ENCODE results near the gene CFB. TPM values are rescaled to one million over a fixed set of nuclear protein-coding genes. Genes with fewer than 3 reads are reported as not detected.
"Not testable (repeated sequence)": the region's sequence is repeated elsewhere in the genome, so short reads cannot be mapped to it uniquely, and the experiment has no call there.

CFB gene
- total RNA-seq, 1 donor from 2014 or later: not detected

GRCh38 chr6:31977816-31978431, 32.0 kb downstream of the CFB start:
- Histone ChIP-seq H3K9me3 (ENCODE audit: low read depth) (no peaks in the 10 kb centered on the region), H4K20me1 (ENCODE audit: low read depth) (no peaks in the 10 kb centered on the region), H3K4me2 (no peak overlapping the region), H3K27me3 (no peaks in the 10 kb centered on the region), H3K79me2 (ENCODE audit: low read depth) (peaks cover 18% of the 10 kb centered on the region), H3K4me3 (no peak overlapping the region), H3K27ac (no peak overlapping the region), H3F3A (ENCODE audit: low read depth) (peaks cover under 1% of the 10 kb centered on the region), H2AFZ (replicated peaks) (no peak overlapping the region), H3K9ac (no peak overlapping the region), H3K36me3 (no peaks in the 10 kb centered on the region), H3K4me1 (no peaks in the 10 kb centered on the region)
- no peak for DNase-seq (ENCODE audit: low spot score)
- Mint-ChIP-seq H3K36me3 (peaks cover 21% of the 10 kb centered on the region), H3K4me1 (peaks cover 9% of the 10 kb centered on the region), H3K27me3 (ENCODE audit: insufficient read depth, low read depth) (peaks cover 10% of the 10 kb centered on the region), H3K27ac (no peak overlapping the region), H3K4me3 (no peak overlapping the region), H3K9me3 (peaks cover 7% of the 10 kb centered on the region)
- TF ChIP-seq EZH2phosphoT487 (IDR thresholded peaks at IDR 0.05) (no peak), EZH2 (IDR thresholded peaks at IDR 0.05) (no peak), CTCF (IDR thresholded peaks at IDR 0.05) (no peak)

- H3K27ac ChIP-seq: no peak overlapping the region
- no peak overlapping the region for H3K4me3 ChIP-seq
- Mint-ChIP-seq H3K27ac (no peak overlapping the region), H3K9me3 (peaks cover 7% of the 10 kb centered on the region), H3K4me1 (no peaks in the 10 kb centered on the region), H3K27me3 (ENCODE audit: insufficient read depth, low read depth) (peaks cover 7% of the 10 kb centered on the region), H3K36me3 (peaks cover 16% of the 10 kb centered on the region), H3K4me3 (no peak overlapping the region)
- H2AFZ ChIP-seq (replicated peaks): no peak overlapping the region
- H3K79me2 ChIP-seq (ENCODE audit: low read depth): peaks cover 9% of the 10 kb centered on the region
- no peak overlapping the region for H3K9ac ChIP-seq
- no peaks in the 10 kb centered on the region for H4K20me1 ChIP-seq (ENCODE audit: low read depth)
- no peaks in the 10 kb centered on the region for H3F3A ChIP-seq (ENCODE audit: low read depth)
- TF ChIP-seq EZH2phosphoT487 (IDR thresholded peaks at IDR 0.05) (no peak), EZH2 (IDR thresholded peaks at IDR 0.05) (no peak), CTCF (IDR thresholded peaks at IDR 0.05) (no peak)
- H3K4me2 ChIP-seq: no peak overlapping the region
- no peaks in the 10 kb centered on the region for H3K36me3 ChIP-seq
- DNase-seq (ENCODE audit: low spot score): no peak
- H3K4me1 ChIP-seq: no peaks in the 10 kb centered on the region
- no peaks in the 10 kb centered on the region for H3K9me3 ChIP-seq (ENCODE audit: low read depth)
- H3K27me3 ChIP-seq: no peaks in the 10 kb centered on the region
These were observed 32.9 kb downstream of the CFB start for GRCh38 chr6:31978831-31979230.

GRCh38 chr6:31979238-31979898, 33.5 kb downstream of the CFB start:
- Histone ChIP-seq H3K27ac (no peak overlapping the region), H3K4me3 (no peak overlapping the region), H3K79me2 (ENCODE audit: low read depth) (peaks cover 3% of the 10 kb centered on the region), H4K20me1 (ENCODE audit: low read depth) (no peaks in the 10 kb centered on the region), H3K9me3 (ENCODE audit: low read depth) (no peaks in the 10 kb centered on the region), H2AFZ (replicated peaks) (no peak overlapping the region), H3K4me2 (no peak overlapping the region), H3K4me1 (no peaks in the 10 kb centered on the region), H3K27me3 (no peaks in the 10 kb centered on the region), H3K9ac (no peak overlapping the region), H3F3A (ENCODE audit: low read depth) (no peaks in the 10 kb centered on the region), H3K36me3 (no peaks in the 10 kb centered on the region)
- Mint-ChIP-seq H3K4me1 (no peaks in the 10 kb centered on the region), H3K9me3 (peaks cover 7% of the 10 kb centered on the region), H3K27me3 (ENCODE audit: insufficient read depth, low read depth) (peaks cover 7% of the 10 kb centered on the region), H3K27ac (no peak overlapping the region), H3K4me3 (no peak overlapping the region), H3K36me3 (peaks cover 13% of the 10 kb centered on the region)
- DNase-seq (ENCODE audit: low spot score): no peak
- TF ChIP-seq EZH2 (IDR thresholded peaks at IDR 0.05) (no peak), CTCF (IDR thresholded peaks at IDR 0.05) (no peak), EZH2phosphoT487 (IDR thresholded peaks at IDR 0.05) (no peak)

GRCh38 chr6:31980195-31980876, 34.4 kb downstream of the CFB start:
- not testable (repeated sequence) for H3K36me3 Mint-ChIP-seq; DNase-seq (ENCODE audit: low spot score); H3K4me3 Mint-ChIP-seq; H3K4me1 Mint-ChIP-seq; H3K4me1 ChIP-seq; H3K9ac ChIP-seq; H3K27me3 ChIP-seq; H4K20me1 ChIP-seq (ENCODE audit: low read depth); H3K36me3 ChIP-seq; H3K79me2 ChIP-seq (ENCODE audit: low read depth); H3K9me3 Mint-ChIP-seq; H3K4me2 ChIP-seq; H3K9me3 ChIP-seq (ENCODE audit: low read depth); H2AFZ ChIP-seq (replicated peaks); H3K27ac Mint-ChIP-seq; H3K27me3 Mint-ChIP-seq (ENCODE audit: insufficient read depth, low read depth); H3K27ac ChIP-seq; H3K4me3 ChIP-seq; H3F3A ChIP-seq (ENCODE audit: low read depth)

GRCh38 chr6:31980998-31981397, 35.1 kb downstream of the CFB start:
- not testable (repeated sequence) for H3K4me3 Mint-ChIP-seq; DNase-seq (ENCODE audit: low spot score); H3K36me3 ChIP-seq; H3K27ac ChIP-seq; H3K9me3 ChIP-seq (ENCODE audit: low read depth); H4K20me1 ChIP-seq (ENCODE audit: low read depth); H3K27ac Mint-ChIP-seq; H3K9ac ChIP-seq; H2AFZ ChIP-seq (replicated peaks); H3F3A ChIP-seq (ENCODE audit: low read depth); H3K27me3 Mint-ChIP-seq (ENCODE audit: insufficient read depth, low read depth); H3K4me1 Mint-ChIP-seq; H3K4me2 ChIP-seq; H3K4me3 ChIP-seq; H3K79me2 ChIP-seq (ENCODE audit: low read depth); H3K27me3 ChIP-seq; H3K4me1 ChIP-seq; H3K9me3 Mint-ChIP-seq; H3K36me3 Mint-ChIP-seq
